KOPT-K1 (cell line): ENCODE data around the gene RPL37.
"Not testable (repeated sequence)": the region's sequence is repeated elsewhere in the genome, so short reads cannot be mapped to it uniquely, and the experiment has no call there.

ENCODE experiments used
- H3K27ac ChIP-seq: fragments of 200-600 bp; sonication (generic); 2 replicates; pipeline ENCODE4 v1.5.1; 2016; ENCODE audit warnings: antibody characterized with exemption, mild to moderate bottlenecking, low read depth, low read length; ENCODE audit not compliant: poor library complexity, severe bottlenecking
- H3K36me3 ChIP-seq: fragments of 200-600 bp; sonication (generic); 2 replicates; pipeline ENCODE4 v1.5.1; 2017; ENCODE audit warnings: antibody characterized with exemption, mild to moderate bottlenecking, low read length, moderate library complexity; ENCODE audit not compliant: insufficient read depth
- H3K9me3 ChIP-seq: fragments of 200-600 bp; sonication (generic); 2 replicates; pipeline ENCODE4 v1.5.1; 2017; ENCODE audit warnings: antibody characterized with exemption, low read length, mild to moderate bottlenecking; ENCODE audit not compliant: insufficient read depth, poor library complexity, severe bottlenecking

The RPL37 gene

DNA sequence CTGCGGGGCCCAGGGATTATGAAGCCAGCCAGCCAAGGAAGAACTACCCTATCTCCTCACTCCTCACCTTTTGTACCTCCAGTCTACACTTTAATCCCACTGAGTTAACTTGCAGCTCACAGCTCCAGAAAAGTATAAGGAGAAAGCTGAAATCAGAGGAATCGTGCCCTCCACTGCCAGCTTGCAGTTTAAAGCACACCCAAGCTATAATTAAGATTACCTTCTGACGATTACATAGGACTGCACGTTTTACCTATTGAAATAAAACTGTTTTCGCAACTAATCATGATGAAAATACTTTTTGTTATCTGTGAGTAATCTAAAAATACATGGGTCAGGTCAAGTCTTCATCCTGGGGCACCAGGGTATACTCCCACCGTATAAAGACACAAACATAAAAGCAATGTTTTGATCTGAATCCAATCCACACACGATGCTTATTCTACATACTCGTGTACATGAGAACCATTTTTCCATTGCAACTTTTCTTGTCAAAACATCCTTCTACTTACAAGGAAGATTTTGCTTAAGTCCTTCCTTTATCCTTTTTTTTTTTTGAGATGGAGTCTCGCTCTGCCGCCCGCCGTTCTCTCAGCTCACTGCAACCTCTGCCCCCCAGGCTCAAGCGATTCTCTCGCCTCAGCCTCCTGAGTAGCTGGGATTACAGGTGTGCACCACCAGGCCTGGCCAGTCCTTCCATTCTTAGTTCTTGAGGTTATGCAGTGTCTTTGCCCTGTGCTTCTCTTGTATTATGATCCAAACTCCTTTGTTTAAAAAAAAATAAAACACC, 7.6 kb downstream of the RPL37 start:
- Histone ChIP-seq H3K9me3 (no peaks in the 10 kb centered on the region), H3K36me3 (peaks cover 91% of the 10 kb centered on the region), H3K27ac (no peak overlapping the region)

DNA sequence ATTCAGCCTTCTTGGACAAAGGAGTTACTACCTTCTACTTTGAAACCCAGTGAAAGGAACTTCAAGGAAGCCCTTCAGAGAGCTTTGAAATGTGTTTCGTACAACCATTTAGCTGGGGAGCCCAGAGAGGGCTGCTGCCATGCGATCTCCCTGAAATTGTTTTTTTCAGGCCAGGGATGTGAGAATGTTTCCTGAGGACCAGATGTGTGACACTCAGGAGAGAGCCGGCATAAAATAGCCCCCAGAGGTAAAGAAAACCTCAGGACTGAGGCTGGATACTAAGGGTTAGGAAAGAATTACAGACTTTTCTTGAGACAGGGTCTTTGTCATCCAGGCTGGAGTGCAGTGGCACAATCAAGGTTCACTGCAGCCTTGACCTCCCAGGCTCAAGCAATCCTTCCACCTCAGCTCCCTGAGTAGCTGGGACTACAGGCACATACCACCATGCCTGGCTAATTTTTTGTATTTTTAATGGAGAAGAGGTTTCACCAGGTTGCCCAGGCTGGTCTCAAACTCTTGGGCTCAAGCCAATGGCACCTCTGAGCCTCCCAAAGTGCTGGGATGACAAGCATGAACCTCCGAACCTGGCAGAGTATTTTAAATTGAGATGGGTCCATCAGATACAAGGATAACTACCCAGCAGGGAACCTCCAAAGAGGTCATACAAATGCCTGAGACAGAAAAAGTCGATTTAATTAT, 8.4 kb downstream of the RPL37 start:
- no peak overlapping the region for H3K27ac ChIP-seq
- H3K36me3 ChIP-seq = peaks cover 91% of the 10 kb centered on the region
- no peaks in the 10 kb centered on the region for H3K9me3 ChIP-seq

DNA sequence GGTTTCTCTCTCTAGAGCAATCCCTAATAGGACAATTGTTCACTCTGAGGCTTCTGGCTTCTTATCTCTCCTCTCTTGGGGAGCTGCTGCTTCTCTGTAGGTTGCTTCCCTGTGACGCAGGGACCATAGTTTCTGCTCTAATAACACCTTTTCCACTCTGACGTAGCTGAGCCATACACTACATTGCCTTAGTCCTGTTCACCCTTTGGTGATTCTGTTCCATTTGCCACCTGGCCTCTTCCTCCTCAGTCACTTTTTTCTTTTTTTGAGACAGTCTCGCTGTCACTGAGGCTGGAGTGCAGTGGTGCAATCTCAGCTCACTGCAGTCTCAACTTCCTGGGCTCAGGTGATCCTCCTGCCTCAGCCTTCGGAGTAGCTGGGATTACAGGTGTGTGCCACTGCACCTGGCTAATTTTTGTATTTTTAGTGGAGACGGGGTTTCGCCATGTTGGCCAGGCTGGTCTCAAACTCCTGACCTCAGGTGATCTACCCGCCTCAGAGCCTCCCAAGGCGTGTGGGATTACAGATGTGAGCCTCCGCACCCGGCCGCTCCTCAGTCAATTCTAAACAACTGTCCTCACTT, 9.5 kb downstream of the RPL37 start:
- H3K9me3 ChIP-seq, H3K27ac ChIP-seq: not testable (repeated sequence)
- H3K36me3 ChIP-seq = peaks cover 87% of the 10 kb centered on the region

DNA sequence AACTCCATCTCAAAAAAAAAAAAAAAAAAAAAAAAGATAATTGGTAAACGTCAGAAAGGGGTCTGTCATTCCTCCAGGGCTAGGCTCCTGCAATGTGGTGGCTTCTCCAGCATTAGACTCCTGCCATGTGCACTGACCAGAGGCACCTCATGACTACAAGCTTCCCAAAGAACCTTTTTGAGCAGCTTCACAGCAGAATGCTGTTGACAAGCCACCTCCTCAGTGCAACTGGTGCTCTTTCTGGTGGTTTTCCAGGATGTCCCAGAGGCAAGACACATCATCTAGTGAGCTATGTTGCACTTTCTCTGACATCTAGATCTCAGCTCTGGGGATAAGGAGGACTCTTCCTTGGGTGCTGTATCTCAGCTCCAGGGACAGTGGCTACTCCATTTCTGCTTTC, 11.6 kb downstream of the RPL37 start:
- H3K36me3 ChIP-seq = peaks cover 66% of the 10 kb centered on the region
- no peak overlapping the region for H3K27ac ChIP-seq

DNA sequence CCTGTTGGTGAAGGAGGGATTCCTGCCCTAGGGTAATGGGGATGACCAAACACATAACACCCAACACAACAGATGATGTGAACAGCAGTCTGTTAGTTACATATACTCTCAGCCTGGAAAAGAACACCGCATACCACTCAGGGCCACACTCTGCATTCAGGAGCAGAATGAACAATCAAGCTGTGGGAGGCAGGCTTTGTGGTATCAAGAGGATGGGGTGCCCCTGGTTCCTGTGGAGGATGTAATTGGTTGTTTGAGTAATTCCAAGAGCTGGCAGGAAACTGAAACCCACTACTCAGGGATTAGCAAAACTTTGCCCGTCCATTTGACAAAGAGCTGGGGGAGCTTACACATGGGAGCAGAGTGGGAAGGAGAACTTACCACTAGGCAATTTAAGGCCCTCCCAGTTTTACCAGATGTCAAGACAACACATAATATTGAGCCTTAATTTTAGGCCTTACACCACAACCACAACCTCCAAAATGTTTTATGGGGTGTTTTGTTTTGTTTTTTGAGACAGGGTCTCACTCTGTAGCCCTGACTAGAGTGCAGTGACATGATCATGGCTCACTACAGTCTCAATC, 21.2 kb downstream of the RPL37 start:
- no peak overlapping the region for H3K27ac ChIP-seq
- no peaks in the 10 kb centered on the region for H3K36me3 ChIP-seq
- H3K9me3 ChIP-seq = no peaks in the 10 kb centered on the region

More for the DNA sequence above, 11.6 kb downstream of the RPL37 start:
- no peaks in the 10 kb centered on the region for H3K9me3 ChIP-seq

DNA sequence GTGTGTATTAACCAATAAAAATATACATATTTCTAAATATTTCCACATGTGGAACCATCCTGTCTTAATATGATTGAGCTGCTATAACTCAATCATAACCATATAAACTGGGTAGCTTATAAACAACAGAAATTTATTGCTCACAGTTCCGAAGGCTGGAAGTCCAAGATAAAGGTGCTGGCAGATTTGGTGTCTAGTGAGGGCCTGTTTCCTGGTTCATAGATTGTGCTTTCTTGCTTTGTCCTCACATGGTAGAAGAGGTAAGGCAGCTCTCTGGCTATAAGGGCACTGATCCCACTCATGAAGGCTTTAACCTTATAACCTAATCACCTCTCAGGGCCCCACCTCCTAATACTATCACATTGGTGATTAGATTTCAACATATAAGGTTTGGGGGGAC, 22.9 kb downstream of the RPL37 start:
- Histone ChIP-seq H3K36me3 (no peaks in the 10 kb centered on the region), H3K27ac (no peak overlapping the region), H3K9me3 (no peaks in the 10 kb centered on the region)

DNA sequence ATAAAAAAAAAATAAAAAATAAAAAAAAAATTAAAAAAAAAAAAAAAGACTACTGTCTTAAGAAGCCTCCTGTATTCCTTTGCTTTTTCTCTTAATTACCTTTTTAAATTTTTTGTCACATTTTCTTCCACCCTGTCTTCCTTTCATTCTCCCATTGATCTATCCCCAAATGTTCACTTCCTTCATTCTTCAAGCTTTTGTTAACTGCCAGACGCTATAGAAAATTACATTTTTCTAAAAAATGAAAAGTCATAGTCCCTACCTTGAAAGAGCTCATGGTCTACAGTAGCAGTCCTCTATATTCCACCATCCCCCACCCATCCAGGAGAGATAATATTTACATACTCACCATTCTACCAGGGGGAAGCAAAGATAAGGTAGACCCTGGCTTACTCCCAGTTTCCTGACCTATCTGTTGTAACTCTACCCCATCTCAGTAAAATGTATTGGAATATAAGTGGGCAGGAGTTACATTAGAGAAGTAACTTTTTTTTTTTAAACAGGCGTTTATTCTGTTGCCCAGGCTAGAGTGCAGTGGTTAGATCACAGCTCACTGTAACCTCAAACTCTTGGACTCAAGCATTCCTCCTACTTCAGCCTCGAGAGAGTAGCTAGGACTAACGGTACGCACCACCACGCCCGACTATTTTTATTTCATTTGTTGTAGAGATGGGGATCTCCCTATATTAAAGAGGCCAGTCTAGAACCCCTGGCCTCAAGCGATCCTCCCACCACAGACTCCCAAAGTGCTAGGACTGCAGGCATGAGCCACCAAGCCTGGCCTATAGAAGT, 33.1 kb downstream of the RPL37 start:
- Histone ChIP-seq H3K9me3 (no peaks in the 10 kb centered on the region), H3K27ac (no peak overlapping the region), H3K36me3 (no peaks in the 10 kb centered on the region)

DNA sequence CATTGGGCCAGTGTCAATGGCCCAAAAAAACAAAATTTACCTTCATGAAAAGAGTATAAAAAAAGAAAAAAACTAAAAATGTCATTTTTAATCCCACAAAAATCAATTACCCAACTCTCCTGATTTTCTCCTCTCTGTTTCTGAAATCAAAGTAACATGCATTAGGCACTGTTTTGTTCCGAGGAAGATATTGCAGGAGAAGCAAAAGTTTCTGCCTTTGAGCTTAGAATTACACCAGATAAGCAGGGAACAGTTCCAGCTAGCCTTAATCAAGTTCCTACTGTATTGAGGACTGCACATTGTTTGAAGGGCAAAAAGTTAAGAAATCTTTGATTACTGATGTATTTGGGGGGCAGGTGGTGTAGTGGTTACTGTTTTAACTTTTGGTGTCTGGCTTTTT, 35.8 kb downstream of the RPL37 start:
- H3K27ac ChIP-seq = no peak overlapping the region
- H3K9me3 ChIP-seq = no peaks in the 10 kb centered on the region
- peaks cover 10% of the 10 kb centered on the region; the same call in 1 of the 2 replicates for H3K36me3 ChIP-seq

DNA sequence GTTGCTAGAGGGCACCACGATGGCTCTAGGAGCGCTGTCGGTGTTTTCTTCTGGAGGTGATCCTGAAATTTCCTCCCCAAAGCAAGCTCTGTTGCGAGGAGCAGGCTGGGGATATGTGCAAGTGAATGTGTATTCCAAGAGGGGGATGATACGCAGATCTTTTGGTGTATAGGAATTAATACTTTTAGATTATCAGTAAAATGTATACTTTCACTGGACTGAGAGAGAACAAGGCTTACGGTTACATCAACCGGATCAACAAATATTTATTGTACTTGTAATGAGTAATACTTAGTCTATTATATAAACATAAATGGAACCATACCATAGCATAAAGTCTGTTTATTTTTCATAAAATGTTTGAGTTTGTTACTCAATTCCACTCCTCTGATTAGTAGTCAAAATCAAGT, 36.2 kb downstream of the RPL37 start:
- Histone ChIP-seq H3K27ac (peak overlapping the region; percentile 84), H3K36me3 (peaks cover 10% of the 10 kb centered on the region; the same call in 1 of the 2 replicates), H3K9me3 (no peaks in the 10 kb centered on the region)

DNA sequence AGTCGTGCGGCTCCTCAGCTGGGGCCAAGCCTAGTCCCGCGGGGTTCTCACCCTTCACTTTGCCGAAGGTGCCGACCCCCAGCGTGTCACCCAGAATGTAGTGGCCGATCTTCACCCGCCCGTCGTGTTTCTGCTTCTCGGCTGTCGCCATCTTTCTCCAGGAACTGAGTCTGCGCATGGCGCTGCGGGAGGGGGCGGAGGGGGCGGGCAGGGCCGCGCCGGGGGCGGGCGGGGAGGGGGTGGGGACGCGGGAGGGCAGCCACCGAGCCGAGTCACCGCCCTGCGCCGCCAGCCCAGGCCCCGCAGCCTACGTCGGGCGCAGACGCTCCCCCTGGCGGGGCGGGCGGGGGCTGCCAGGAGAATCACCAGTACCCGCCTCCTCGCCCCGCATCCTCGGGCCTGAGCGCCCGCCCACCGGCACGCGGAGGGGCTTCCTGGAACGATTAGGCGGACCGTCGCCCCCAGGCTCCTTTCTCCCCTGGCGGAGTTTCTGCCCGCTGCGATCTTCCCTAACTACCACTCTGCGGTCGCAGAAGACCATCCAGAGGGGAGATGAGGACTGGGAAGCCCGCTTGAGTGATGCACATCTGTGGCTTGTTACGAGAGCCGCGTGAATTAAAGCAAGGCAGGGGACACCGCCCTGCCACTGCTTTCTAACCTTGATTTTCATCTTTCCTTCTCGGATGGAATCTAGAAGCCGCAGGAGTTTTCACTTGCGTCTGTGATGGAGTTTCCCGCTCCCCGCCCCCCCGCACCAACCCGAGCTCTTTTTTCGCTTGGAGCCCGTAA, 36.8 kb downstream of the RPL37 start, which contains the start of gene PRKAA1:
TSS of gene PRKAA1 (minus strand) at position 363 of the 789 bp plus-strand sequence. CDS start at position 178, 185 bp downstream.
- H3K36me3 ChIP-seq = peaks cover 10% of the 10 kb centered on the region; the same call in 1 of the 2 replicates
- H3K9me3 ChIP-seq = no peaks in the 10 kb centered on the region
- peak within 1 kb of the TSS; percentile 84 for H3K27ac ChIP-seq

DNA sequence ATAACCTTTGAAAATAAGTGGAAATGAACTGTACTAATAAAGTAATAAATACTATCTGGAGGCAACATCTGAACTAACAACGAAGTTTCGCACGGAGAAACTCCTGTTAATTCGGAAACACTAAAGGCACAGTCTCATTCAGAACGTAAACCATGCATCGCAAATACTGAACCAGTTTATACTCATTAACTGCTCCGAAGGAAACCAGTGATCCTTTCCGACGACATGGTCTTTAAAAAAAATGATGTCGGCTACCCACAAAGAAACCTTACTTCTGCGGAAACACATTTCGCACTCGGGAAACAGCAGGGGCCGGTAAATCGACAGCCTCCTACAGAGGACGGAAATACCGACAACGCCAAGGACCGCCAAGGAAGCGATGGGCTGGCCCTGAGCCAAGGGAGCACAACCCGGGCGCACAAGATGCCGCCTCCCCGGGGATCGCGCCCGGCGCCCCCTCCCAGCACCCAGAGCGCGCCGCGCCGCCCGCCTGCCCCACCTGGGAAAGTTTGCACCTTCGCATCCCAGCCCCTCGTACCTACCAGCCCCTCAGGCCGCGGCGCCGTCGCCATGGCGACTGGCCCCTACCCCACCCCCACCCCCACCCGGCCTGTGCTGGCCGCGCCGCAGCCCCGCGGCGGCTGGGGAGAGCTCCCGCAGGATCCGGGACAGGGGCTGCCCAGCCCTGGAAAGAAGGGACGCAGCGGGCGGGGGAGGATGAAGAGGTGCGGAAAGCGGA, 37.6 kb downstream of the RPL37 start:
- no peaks in the 10 kb centered on the region for H3K9me3 ChIP-seq
- H3K36me3 ChIP-seq = peaks cover 10% of the 10 kb centered on the region; the same call in 1 of the 2 replicates

DNA sequence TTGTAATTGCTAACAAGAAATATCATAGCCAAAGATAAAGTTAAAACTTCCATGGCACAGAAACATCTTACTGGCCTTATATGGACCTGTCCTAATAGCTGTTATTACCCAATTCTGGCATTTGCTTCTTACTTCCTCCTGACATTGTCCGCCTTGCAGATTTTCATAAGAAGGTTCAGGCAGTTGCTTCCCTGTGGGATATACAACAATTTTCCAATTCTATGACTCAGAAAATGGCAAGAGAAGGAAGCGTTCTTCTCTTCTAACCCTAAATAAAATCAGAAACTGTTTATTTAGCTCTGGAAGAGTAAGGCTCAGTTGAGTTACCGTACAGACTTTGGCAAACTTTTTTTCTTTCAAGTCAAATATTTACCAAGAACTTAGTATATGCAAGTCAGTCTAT, 38.5 kb downstream of the RPL37 start:
- Histone ChIP-seq H3K27ac (peak overlapping the region; percentile 84), H3K9me3 (no peaks in the 10 kb centered on the region), H3K36me3 (peaks cover 10% of the 10 kb centered on the region; the same call in 1 of the 2 replicates)

More for the DNA sequence above, 37.6 kb downstream of the RPL37 start:
- H3K27ac ChIP-seq = peak overlapping the region; percentile 84

DNA sequence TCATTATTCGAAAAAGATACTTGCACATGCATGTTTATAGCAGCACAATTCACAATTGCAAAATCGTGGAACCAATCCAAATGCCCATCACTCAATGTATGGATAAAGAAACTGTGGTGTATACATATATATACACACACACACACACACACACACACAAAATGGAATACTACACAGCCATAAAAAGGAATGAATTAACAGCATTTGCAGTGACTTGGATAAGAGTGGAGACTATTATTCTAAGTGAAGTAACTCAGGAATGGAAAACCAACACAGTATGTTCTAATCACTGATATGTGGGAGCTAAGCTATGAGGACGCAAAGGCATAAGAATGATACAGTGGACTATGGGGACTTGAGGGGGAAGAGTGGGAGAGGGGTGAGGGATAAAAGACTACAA, 40.1 kb downstream of the RPL37 start:
- not testable (repeated sequence) for H3K9me3 ChIP-seq, H3K27ac ChIP-seq
- peaks cover 14% of the 10 kb centered on the region; the same call in 1 of the 2 replicates for H3K36me3 ChIP-seq
